Natural killer cell (primary cell): ENCODE measurements around the gene CAMTA1. TPM values are rescaled to one million over a fixed set of nuclear protein-coding genes. Genes with fewer than 3 reads are reported as not detected.

Experiments
- ATAC-seq, 3 donors: fragments of 150-1000 bp in 2 of 3; fragments of 200-7000 bp in 1 of 3; cut with Tn5 transposase; 1 replicate in 1 of 3; 2 replicates in 2 of 3; pipeline ENCODE4 v1.10.0; 2021; ENCODE audit warnings: mild to moderate bottlenecking in 2 of 3, moderate library complexity in 2 of 3
- DNase-seq, 2 donors: peaks; one replicate each; pipeline versions ENCODE4 v3.0.0 to v3.0.0-alpha.2; 2013 to 2021; ENCODE audit warnings: mixed read lengths in 1 of 2
- H3K27ac ChIP-seq: one replicate; pipeline ENCODE4 v1.5.1; 2013; ENCODE audit warnings: mild to moderate bottlenecking, low read length
- H3K27me3 ChIP-seq: one replicate; pipeline ENCODE4 v1.6.1; 2013; ENCODE audit warnings: low read length; ENCODE audit not compliant: control insufficient read depth, insufficient read depth
- H3K36me3 ChIP-seq: one replicate; pipeline ENCODE4 v1.6.1; 2013; ENCODE audit warnings: low read length; ENCODE audit not compliant: control insufficient read depth, insufficient read depth
- H3K4me1 ChIP-seq: one replicate; pipeline ENCODE4 v1.6.1; 2013; ENCODE audit warnings: low read length; ENCODE audit not compliant: control insufficient read depth, insufficient read depth
- H3K4me3 ChIP-seq: one replicate; pipeline ENCODE4 v1.5.1; 2013; ENCODE audit warnings: low read length
- H3K9me3 ChIP-seq: one replicate; pipeline ENCODE4 v1.6.1; 2013; ENCODE audit warnings: low read length; ENCODE audit not compliant: control insufficient read depth, insufficient read depth
- H3K27ac Mint-ChIP-seq, 2 donors: one replicate each; pipeline ENCODE4 v1.8.0; 2022; ENCODE audit warnings: mild to moderate bottlenecking in 2 of 2, mixed read lengths in 2 of 2, moderate library complexity in 1 of 2
- H3K27me3 Mint-ChIP-seq, 2 donors: one replicate each; pipeline ENCODE4 v1.8.0; 2022; ENCODE audit warnings: low read depth in 2 of 2, mixed read lengths in 2 of 2
- H3K36me3 Mint-ChIP-seq: one replicate; pipeline ENCODE4 v1.8.0; 2022; ENCODE audit warnings: mixed read lengths
- H3K4me1 Mint-ChIP-seq, 2 donors: one replicate each; pipeline ENCODE4 v1.8.0; 2022; ENCODE audit warnings: mixed read lengths in 2 of 2
- H3K4me3 Mint-ChIP-seq: one replicate; pipeline ENCODE4 v1.8.0; 2022; ENCODE audit warnings: mild to moderate bottlenecking, moderate library complexity, mixed read lengths
- H3K9me3 Mint-ChIP-seq, 2 donors: one replicate each; pipeline ENCODE4 v1.8.0; 2022; ENCODE audit warnings: mixed read lengths in 2 of 2
- WGBS: methylation state at CpG from one replicate; pipeline ENCODE4 v1.1.7; 2013; ENCODE audit warnings: missing lambda C conversion rate; ENCODE audit not compliant: insufficient coverage; 5-methylcytosine and 5-hydroxymethylcytosine counted together
- intact Hi-C: fragments of 100-400 bp; cut with micrococcal nuclease; formaldehyde crosslinking; loops from one replicate; pipeline ENCODE4 v1.14.2; 2022
- total RNA-seq, 4 donors: library from RNA; stranded (reverse); fragments of 120-200 nt in 1 of 4; gene quantifications; one replicate each; pipeline versions ENCODE4 v1.2.3 to v1.2.4, GENCODE V29; 2013 to 2022
- TF ChIP-seq, protein P1 (sequence below): fragments of 200-600 bp; IDR thresholded peaks from one replicate; pipeline ENCODE4 v1.8.0; 2022; ENCODE audit warnings: antibody characterized with exemption

CAMTA1 gene
- total RNA-seq, 3 donors from 2014 or later (not counting 1 experiment from before 2014, with no cell fraction given), result 40.6 to 53.3 (median 44.9) TPM

DNA sequence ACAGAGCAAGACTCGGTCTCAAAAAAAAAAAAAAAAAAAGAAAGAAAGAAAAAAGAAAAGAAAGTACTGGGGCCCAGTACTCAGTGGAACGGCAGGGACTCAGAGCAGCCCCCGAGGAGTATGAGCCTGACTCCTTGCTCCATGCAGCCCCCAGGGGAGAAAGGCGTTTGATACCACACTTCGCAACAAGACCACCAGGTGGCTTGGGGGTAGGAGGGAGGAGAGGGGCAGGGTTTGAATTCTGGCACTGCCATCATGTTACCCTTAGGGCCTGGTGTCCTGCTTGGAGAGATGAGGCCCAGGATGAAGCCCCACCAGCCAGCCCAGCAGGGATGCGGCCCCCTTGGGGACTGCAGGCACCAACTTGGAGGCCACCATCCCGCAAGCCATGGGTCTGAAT, 664.5 kb downstream of the CAMTA1 start:
- Mint-ChIP-seq H3K27ac (no peak overlapping the region), H3K4me3 (no peak overlapping the region), H3K4me1 (no peaks in the 10 kb centered on the region), H3K27me3 (no peaks in the 10 kb centered on the region), H3K9me3 (no peaks in the 10 kb centered on the region), H3K36me3 (no peaks in the 10 kb centered on the region)
- Histone ChIP-seq H3K36me3 (no peaks in the 10 kb centered on the region), H3K27me3 (no peaks in the 10 kb centered on the region), H3K4me1 (no peaks in the 10 kb centered on the region), H3K9me3 (no peaks in the 10 kb centered on the region), H3K4me3 (no peak overlapping the region), H3K27ac (no peak overlapping the region)
- TF ChIP-seq, protein P1, sequence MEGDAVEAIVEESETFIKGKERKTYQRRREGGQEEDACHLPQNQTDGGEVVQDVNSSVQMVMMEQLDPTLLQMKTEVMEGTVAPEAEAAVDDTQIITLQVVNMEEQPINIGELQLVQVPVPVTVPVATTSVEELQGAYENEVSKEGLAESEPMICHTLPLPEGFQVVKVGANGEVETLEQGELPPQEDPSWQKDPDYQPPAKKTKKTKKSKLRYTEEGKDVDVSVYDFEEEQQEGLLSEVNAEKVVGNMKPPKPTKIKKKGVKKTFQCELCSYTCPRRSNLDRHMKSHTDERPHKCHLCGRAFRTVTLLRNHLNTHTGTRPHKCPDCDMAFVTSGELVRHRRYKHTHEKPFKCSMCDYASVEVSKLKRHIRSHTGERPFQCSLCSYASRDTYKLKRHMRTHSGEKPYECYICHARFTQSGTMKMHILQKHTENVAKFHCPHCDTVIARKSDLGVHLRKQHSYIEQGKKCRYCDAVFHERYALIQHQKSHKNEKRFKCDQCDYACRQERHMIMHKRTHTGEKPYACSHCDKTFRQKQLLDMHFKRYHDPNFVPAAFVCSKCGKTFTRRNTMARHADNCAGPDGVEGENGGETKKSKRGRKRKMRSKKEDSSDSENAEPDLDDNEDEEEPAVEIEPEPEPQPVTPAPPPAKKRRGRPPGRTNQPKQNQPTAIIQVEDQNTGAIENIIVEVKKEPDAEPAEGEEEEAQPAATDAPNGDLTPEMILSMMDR, result no peak
- DNase-seq, result no peak
- WGBS, result 88% methylated on average over 7 of the region's 7 CpGs
- intact Hi-C loops, result no loop called here
- no peak for ATAC-seq

DNA sequence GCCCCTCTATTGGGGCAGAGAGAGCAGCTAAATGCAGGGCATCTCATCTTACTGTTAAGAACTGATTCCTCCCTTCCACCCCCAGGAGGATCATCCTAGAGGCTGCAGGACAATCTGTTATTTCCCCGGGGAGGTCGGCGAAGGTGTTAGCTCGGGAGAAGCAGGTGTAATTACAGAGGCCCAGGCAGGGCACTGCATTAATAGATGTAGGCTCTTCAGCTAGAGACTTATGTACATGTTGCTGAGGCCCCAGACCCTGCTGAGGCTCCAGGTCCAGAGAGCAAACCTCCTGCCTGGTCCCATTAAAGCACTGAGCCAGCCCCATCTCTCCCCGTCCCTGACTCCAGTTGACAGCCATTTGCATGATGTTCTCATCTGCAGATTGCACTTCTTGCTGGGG, 665.6 kb downstream of the CAMTA1 start:
- Histone ChIP-seq H3K27ac (no peak overlapping the region), H3K4me1 (no peaks in the 10 kb centered on the region), H3K4me3 (no peak overlapping the region), H3K36me3 (no peaks in the 10 kb centered on the region), H3K27me3 (no peaks in the 10 kb centered on the region), H3K9me3 (no peaks in the 10 kb centered on the region)
- ATAC-seq (no peak), DNase-seq (no peak)
- Mint-ChIP-seq H3K4me3 (no peak overlapping the region), H3K4me1 (no peaks in the 10 kb centered on the region), H3K36me3 (no peaks in the 10 kb centered on the region), H3K9me3 (no peaks in the 10 kb centered on the region), H3K27ac (no peak overlapping the region), H3K27me3 (no peaks in the 10 kb centered on the region)
- TF ChIP-seq, protein P1, result no peak
- 84% methylated on average over 5 of the region's 5 CpGs for WGBS
- intact Hi-C loops, result no loop called here

DNA sequence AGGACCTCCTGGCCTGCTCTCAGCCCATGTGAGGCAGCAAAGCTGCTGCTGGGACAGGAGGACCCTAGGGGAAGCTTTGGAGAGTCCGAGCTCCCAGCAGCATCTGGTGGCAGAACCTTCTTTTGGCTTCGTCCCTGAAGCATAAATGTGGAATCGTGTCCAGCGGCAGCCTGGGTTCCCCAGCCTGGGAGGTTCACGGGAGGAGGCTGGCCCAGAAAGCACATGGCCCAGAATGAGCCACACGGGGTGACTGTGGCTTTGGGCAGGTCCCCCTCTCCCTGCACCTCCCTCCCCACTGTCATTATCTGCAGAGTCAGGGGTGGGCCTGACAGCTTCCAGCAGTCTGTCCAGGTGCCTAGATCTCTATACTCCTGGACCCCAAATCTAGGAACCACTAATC, 667.8 kb downstream of the CAMTA1 start:
- H3K36me3 Mint-ChIP-seq, result no peaks in the 10 kb centered on the region
- no peaks in the 10 kb centered on the region for H3K9me3 ChIP-seq
- H3K4me1 ChIP-seq, result no peaks in the 10 kb centered on the region
- H3K4me3 ChIP-seq, result no peak overlapping the region
- DNase-seq (no peak), ATAC-seq (no peak)
- no peaks in the 10 kb centered on the region for H3K27me3 ChIP-seq
- no peak overlapping the region for H3K27ac Mint-ChIP-seq
- intact Hi-C loops, result no loop called here
- no peak overlapping the region for H3K4me3 Mint-ChIP-seq
- no peaks in the 10 kb centered on the region for H3K27me3 Mint-ChIP-seq
- TF ChIP-seq, protein P1, result no peak
- no peak overlapping the region for H3K27ac ChIP-seq
- H3K36me3 ChIP-seq, result no peaks in the 10 kb centered on the region
- no peaks in the 10 kb centered on the region for H3K9me3 Mint-ChIP-seq
- no peaks in the 10 kb centered on the region for H3K4me1 Mint-ChIP-seq
- WGBS, result 69% methylated on average over 6 of the region's 6 CpGs

DNA sequence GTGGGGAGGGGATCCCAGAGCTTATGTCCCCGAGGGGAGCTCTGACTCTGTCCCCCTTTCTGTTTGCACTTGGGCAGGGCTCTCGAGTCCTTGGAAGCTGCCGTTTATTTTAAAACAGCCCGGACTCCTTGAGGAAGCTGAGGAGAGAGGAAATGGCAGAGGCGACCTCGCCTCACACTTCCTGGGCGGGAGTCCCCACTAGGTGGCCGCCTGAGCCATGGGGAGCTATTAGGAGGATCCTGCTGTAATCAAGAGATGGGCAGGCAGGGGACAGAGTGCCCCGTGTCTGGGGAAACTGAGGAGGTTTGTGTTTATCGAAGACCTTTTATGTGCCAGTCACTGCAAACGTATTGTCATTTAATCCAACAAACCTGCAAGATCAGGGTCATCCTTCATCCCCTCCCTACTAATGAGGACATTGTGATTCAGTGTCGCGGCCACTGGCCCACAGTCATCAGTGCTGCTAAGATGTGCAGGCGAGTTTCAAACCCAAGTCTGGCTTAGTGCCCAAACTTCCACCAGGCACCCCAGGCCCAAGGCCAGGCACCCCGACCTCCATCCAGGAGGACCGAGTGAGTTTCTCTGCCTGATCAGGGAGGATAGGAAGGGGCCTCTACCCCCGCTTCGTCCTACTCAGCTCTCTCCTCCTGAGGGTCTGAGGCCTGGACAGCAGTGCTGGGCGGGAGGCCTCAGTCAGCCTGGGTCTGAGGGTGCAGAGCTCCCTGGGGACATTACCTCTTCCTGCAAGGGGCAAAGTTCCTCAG, 669.0 kb downstream of the CAMTA1 start:
- Mint-ChIP-seq H3K27ac (no peak overlapping the region), H3K27me3 (no peaks in the 10 kb centered on the region), H3K9me3 (no peaks in the 10 kb centered on the region), H3K4me3 (no peak overlapping the region), H3K36me3 (no peaks in the 10 kb centered on the region), H3K4me1 (no peaks in the 10 kb centered on the region)
- ATAC-seq, result no peak
- intact Hi-C loops, result no loop called here
- Histone ChIP-seq H3K36me3 (no peaks in the 10 kb centered on the region), H3K4me1 (no peaks in the 10 kb centered on the region), H3K9me3 (no peaks in the 10 kb centered on the region), H3K27me3 (no peaks in the 10 kb centered on the region), H3K27ac (no peak overlapping the region), H3K4me3 (no peak overlapping the region)
- WGBS, result 59% methylated on average over 19 of the region's 19 CpGs
- no peak for DNase-seq
- TF ChIP-seq, protein P1, result no peak
